HG02870 (cell line): Measurements from ENCODE around the gene PDZD2.

Experiments used
- ATAC-seq: cut with Tn5 transposase; IDR thresholded peaks from one replicate; pipeline ENCODE4 v1.9.1; 2021; ENCODE audit warnings: mild to moderate bottlenecking, moderate library complexity; ENCODE audit not compliant: unreplicated experiment

PDZD2 gene

GRCh38 chr5:32123058-32123805 is 484.3 kb downstream of the PDZD2 start:
- ATAC-seq, result peak; percentile 47

GRCh38 chr5:32123889-32124676 is 485.2 kb downstream of the PDZD2 start:
- no peak for ATAC-seq

GRCh38 chr5:32126691-32127090 is 487.8 kb downstream of the PDZD2 start:
- no peak for ATAC-seq

GRCh38 chr5:32127711-32128110 is 488.8 kb downstream of the PDZD2 start:
- ATAC-seq, result no peak

GRCh38 chr5:32129074-32129598 is 490.2 kb downstream of the PDZD2 start:
- no peak for ATAC-seq

GRCh38 chr5:32130865-32131264 is 491.9 kb downstream of the PDZD2 start:
- no peak for ATAC-seq

- ATAC-seq, result no peak
Observed at GRCh38 chr5:32131604-32132003, 492.7 kb downstream of the PDZD2 start.

GRCh38 chr5:32132757-32133156 is 493.8 kb downstream of the PDZD2 start:
- ATAC-seq, result no peak

- no peak for ATAC-seq
Observed at GRCh38 chr5:32135086-32135485, 496.2 kb downstream of the PDZD2 start.

- ATAC-seq, result no peak
Observed at GRCh38 chr5:32136342-32136741, 497.4 kb downstream of the PDZD2 start.

- no peak for ATAC-seq
Observed at GRCh38 chr5:32138839-32139493, 500.0 kb downstream of the PDZD2 start.

GRCh38 chr5:32143617-32144377 is 504.9 kb downstream of the PDZD2 start:
- no peak for ATAC-seq

GRCh38 chr5:32144378-32145207 is 505.7 kb downstream of the PDZD2 start:
- ATAC-seq, result no peak

- no peak for ATAC-seq
Observed at GRCh38 chr5:32145378-32145777, 506.4 kb downstream of the PDZD2 start.

GRCh38 chr5:32147236-32147635 is 508.3 kb downstream of the PDZD2 start:
- ATAC-seq, result no peak

GRCh38 chr5:32147959-32148358 is 509.0 kb downstream of the PDZD2 start:
- no peak for ATAC-seq

GRCh38 chr5:32150366-32150765 is 511.4 kb downstream of the PDZD2 start:
- ATAC-seq, result no peak

GRCh38 chr5:32151198-32151597 is 512.3 kb downstream of the PDZD2 start:
- ATAC-seq, result no peak

GRCh38 chr5:32153723-32154122 is 514.8 kb downstream of the PDZD2 start:
- ATAC-seq, result no peak

- no peak for ATAC-seq
Observed at GRCh38 chr5:32155211-32155610, 516.3 kb downstream of the PDZD2 start.
